Tibial nerve (tissue), 4 donors: ENCODE data around the gene ZNF385C. TPM values are rescaled to one million over a fixed set of nuclear protein-coding genes. Genes with fewer than 3 reads are reported as not detected.
A peak's percentile ranks its signal among the peaks of the same experiment; 100 is the strongest.
"Not testable (repeated sequence)": the region's sequence is repeated elsewhere in the genome, so short reads cannot be mapped to it uniquely, and the experiment has no call there.

ENCODE experiments used
- DNase-seq, 2 donors: peaks; one replicate each; pipeline ENCODE4 v3.0.0-alpha.2; 2019; ENCODE audit warnings: low spot score in 2 of 2
- H3K27ac ChIP-seq, 4 donors: fragments of 200-600 bp; sonication (generic) in 3 of 4; one replicate each; pipeline ENCODE4 v1.5.1; 2017 to 2019; ENCODE audit warnings: mild to moderate bottlenecking in 1 of 4
- H3K27me3 ChIP-seq, 2 donors: fragments of 200-600 bp; sonication (generic) in 1 of 2; one replicate each; pipeline versions ENCODE4 v1.5.1 to v1.6.0; 2017 to 2019
- H3K36me3 ChIP-seq, 3 donors: fragments of 200-600 bp; sonication (generic); one replicate each; pipeline ENCODE4 v1.5.1; 2018 to 2019
- H3K4me1 ChIP-seq, 4 donors: fragments of 200-600 bp; sonication (generic) in 3 of 4; one replicate each; pipeline ENCODE4 v1.5.1; 2017 to 2019
- H3K4me3 ChIP-seq, 4 donors: fragments of 200-600 bp; sonication (generic) in 3 of 4; one replicate each; pipeline ENCODE4 v1.5.1; 2017 to 2019; ENCODE audit warnings: mild to moderate bottlenecking in 1 of 4, moderate library complexity in 1 of 4
- H3K9me3 ChIP-seq, 4 donors: fragments of 200-600 bp; sonication (generic) in 3 of 4; one replicate each; pipeline ENCODE4 v1.5.1; 2017 to 2019
- CTCF ChIP-seq, 5 experiments: fragments of 200-600 bp in 3 of 5; fragments of 450-650 bp in 2 of 5; sonication (generic) in 3 of 5; IDR thresholded peaks; one replicate each; pipeline ENCODE4 v1.5.1; 2016 to 2019; ENCODE audit warnings: antibody characterized with exemption in 5 of 5, mild to moderate bottlenecking in 3 of 5, moderate library complexity in 2 of 5
- EP300 ChIP-seq, 2 donors: sonication (generic); formaldehyde crosslinking; IDR thresholded peaks; one replicate each; pipeline ENCODE4 v1.6.1; 2017; ENCODE audit warnings: antibody characterized with exemption in 2 of 2, mild to moderate bottlenecking in 1 of 2
- POLR2A ChIP-seq, 2 donors: fragments of 450-650 bp; IDR thresholded peaks; one replicate each; pipeline ENCODE4 v1.6.1; 2017; ENCODE audit warnings: antibody characterized with exemption in 2 of 2, mild to moderate bottlenecking in 2 of 2, moderate library complexity in 2 of 2
- WGBS, 2 donors: methylation state at CpG; one replicate each; pipeline ENCODE4 v1.1.5; 2018; 5-methylcytosine and 5-hydroxymethylcytosine counted together
- total RNA-seq, 4 donors: library from RNA; depleted of rRNA; stranded (reverse); fragments of >200 nt; gene quantifications; one replicate each; pipeline ENCODE4 v1.1.0, GENCODE V29; 2016

The ZNF385C gene
- total RNA-seq = 1 to 10 TPM in 1 of 4 donors, under 1 TPM in 1, not detected in 2; 0.20 to 1.5 TPM

- Histone ChIP-seq H3K9me3 (no peaks in the 10 kb centered on the region), H3K4me3 (peak within 1 kb of the TSS in 3 of 4 donors; percentile 19 to 35 (median 31)), H3K4me1 (peaks cover 0 to 22% (median 12%) of the 10 kb centered on the region in 4 donors), H3K27me3 (peaks cover 0 to 27% of the 10 kb centered on the region in 2 donors), H3K36me3 (peaks cover 0 to 3% (median 0%) of the 10 kb centered on the region in 3 donors), H3K27ac (no peak within 1 kb of the TSS)
- TF ChIP-seq EP300 (IDR thresholded peaks at IDR 0.05) = no peak
- TF ChIP-seq POLR2A (IDR thresholded peaks at IDR 0.05) = no peak
- no peak for TF ChIP-seq CTCF (IDR thresholded peaks at IDR 0.05)
- no peak for DNase-seq
- WGBS, 2 donors = 16 to 17% methylated on average over 27 to 36 of the region's 52 CpGs
Observed at GRCh38 chr17:42097691-42098631, at the start of gene ZNF385C. ZNF385C (minus strand) TSS chr17:42098473; CDS start chr17:42063056, 35,417 bp downstream.

GRCh38 chr17:42146911-42147607 lies 48.8 kb upstream of the ZNF385C start:
- WGBS, 2 donors = 84 to 85% methylated on average over 13 of the region's 13 CpGs
- H3K36me3 ChIP-seq = peaks cover 0 to 46% (median 0%) of the 10 kb centered on the region in 3 donors
- peaks cover 0 to 31% (median 15%) of the 10 kb centered on the region in 4 donors for H3K4me1 ChIP-seq
- no peak overlapping the region for H3K4me3 ChIP-seq
- H3K27me3 ChIP-seq = no peaks in the 10 kb centered on the region
- H3K9me3 ChIP-seq = no peaks in the 10 kb centered on the region
- no peak for DNase-seq
- TF ChIP-seq CTCF (IDR thresholded peaks at IDR 0.05) (no peak), EP300 (IDR thresholded peaks at IDR 0.05) (no peak), POLR2A (IDR thresholded peaks at IDR 0.05) (no peak)
- no peak overlapping the region for H3K27ac ChIP-seq

GRCh38 chr17:42143138-42143537 lies 44.9 kb upstream of the ZNF385C start:
- not testable (repeated sequence) for DNase-seq, H3K9me3 ChIP-seq, H3K27me3 ChIP-seq, H3K4me3 ChIP-seq
- peak overlapping the region in 1 of 4 donors; percentile 55 for H3K27ac ChIP-seq
- WGBS, 2 donors = 74 to 77% methylated on average over 4 of the region's 4 CpGs
- peaks cover 0 to 36% (median 0%) of the 10 kb centered on the region in 3 donors for H3K36me3 ChIP-seq
- peaks cover 0 to 52% (median 20%) of the 10 kb centered on the region in 4 donors for H3K4me1 ChIP-seq

- Histone ChIP-seq H3K27ac (peak overlapping the region in 2 of 4 donors; percentile 40 to 55), H3K4me1 (peaks cover 0 to 56% (median 20%) of the 10 kb centered on the region in 4 donors), H3K36me3 (peaks cover 0 to 30% (median 0%) of the 10 kb centered on the region in 3 donors), H3K4me3 (no peak overlapping the region), H3K27me3 (no peaks in the 10 kb centered on the region), H3K9me3 (no peaks in the 10 kb centered on the region)
- no peak for TF ChIP-seq CTCF (IDR thresholded peaks at IDR 0.05)
- TF ChIP-seq EP300 (IDR thresholded peaks at IDR 0.05) = no peak
- no peak for TF ChIP-seq POLR2A (IDR thresholded peaks at IDR 0.05)
- DNase-seq = no peak
- WGBS, 2 donors = 46 to 68% methylated on average over 7 of the region's 7 CpGs
Observed at GRCh38 chr17:42142371-42142896, 44.2 kb upstream of the ZNF385C start.

- Histone ChIP-seq H3K36me3 (peaks cover 0 to 24% (median 0%) of the 10 kb centered on the region in 3 donors), H3K27me3 (no peaks in the 10 kb centered on the region), H3K4me3 (no peak overlapping the region), H3K9me3 (no peaks in the 10 kb centered on the region), H3K4me1 (peaks cover 0 to 61% (median 23%) of the 10 kb centered on the region in 4 donors), H3K27ac (peak overlapping the region in 1 of 4 donors; percentile 25)
- no peak for DNase-seq
- TF ChIP-seq POLR2A (IDR thresholded peaks at IDR 0.05) (no peak), CTCF (IDR thresholded peaks at IDR 0.05) (no peak), EP300 (IDR thresholded peaks at IDR 0.05) (no peak)
- 56 to 72% methylated on average over 6 to 8 of the region's 8 CpGs for WGBS, 2 donors
Observed at GRCh38 chr17:42141382-42141781, 43.1 kb upstream of the ZNF385C start.

GRCh38 chr17:42140690-42141089 lies 42.4 kb upstream of the ZNF385C start:
- not testable (repeated sequence) for H3K9me3 ChIP-seq, H3K4me3 ChIP-seq, DNase-seq, H3K27me3 ChIP-seq, H3K27ac ChIP-seq
- Histone ChIP-seq H3K4me1 (peaks cover 0 to 66% (median 27%) of the 10 kb centered on the region in 4 donors), H3K36me3 (peaks cover 0 to 18% (median 0%) of the 10 kb centered on the region in 3 donors)
- WGBS, 2 donors = 95 to 99% methylated on average over 7 of the region's 7 CpGs
